Sigmoid colon (tissue), 7 donors: ENCODE results near the gene NADK. TPM values are rescaled to one million over a fixed set of nuclear protein-coding genes. Genes with fewer than 3 reads are reported as not detected.
A peak's percentile ranks its signal among the peaks of the same experiment; 100 is the strongest.
"Not testable (repeated sequence)": the region's sequence is repeated elsewhere in the genome, so short reads cannot be mapped to it uniquely, and the experiment has no call there.

Experiments used
- DNase-seq: peaks from one replicate; pipeline ENCODE4 v3.0.0-alpha.2; 2019
- H3K27ac ChIP-seq, 4 donors: fragments of 200-600 bp; sonication (generic); one replicate each; pipeline ENCODE4 v1.5.1; 2016 to 2019; ENCODE audit warnings: mild to moderate bottlenecking in 1 of 4
- H3K27me3 ChIP-seq, 3 donors: fragments of 200-600 bp; sonication (generic); one replicate each; pipeline ENCODE4 v1.5.1; 2019; ENCODE audit warnings: mild to moderate bottlenecking in 1 of 3
- H3K36me3 ChIP-seq, 4 donors: fragments of 200-600 bp; sonication (generic); one replicate each; pipeline ENCODE4 v1.5.1; 2016 to 2019
- H3K4me1 ChIP-seq, 4 donors: fragments of 200-600 bp; sonication (generic); one replicate each; pipeline ENCODE4 v1.5.1; 2017 to 2019
- H3K4me3 ChIP-seq, 4 donors: fragments of 200-600 bp; sonication (generic); one replicate each; pipeline ENCODE4 v1.5.1; 2017 to 2019; ENCODE audit warnings: mild to moderate bottlenecking in 2 of 4, moderate library complexity in 1 of 4
- H3K9me3 ChIP-seq, 4 donors: fragments of 200-600 bp in 3 of 4; sonication (generic) in 3 of 4; one replicate each; pipeline versions ENCODE4 v1.5.1 to v1.6.1; 2013 to 2019
- CTCF ChIP-seq, 4 experiments: fragments of 450-650 bp in 3 of 4; fragments of 200-600 bp in 1 of 4; IDR thresholded peaks; one replicate each; pipeline ENCODE4 v1.5.1; 2016 to 2019; ENCODE audit warnings: antibody characterized with exemption in 4 of 4, mild to moderate bottlenecking in 3 of 4, moderate library complexity in 2 of 4
- EP300 ChIP-seq, 4 donors: sonication (generic); formaldehyde crosslinking; IDR thresholded peaks; one replicate each; pipeline ENCODE4 v1.6.1; 2017; ENCODE audit warnings: antibody characterized with exemption in 4 of 4
- POLR2A ChIP-seq, 2 donors: fragments of 450-650 bp; IDR thresholded peaks; one replicate each; pipeline ENCODE4 v1.6.1; 2016; ENCODE audit warnings: antibody characterized with exemption in 2 of 2, mild to moderate bottlenecking in 2 of 2, moderate library complexity in 2 of 2
- POLR2AphosphoS5 ChIP-seq, 4 donors: sonication (generic); formaldehyde crosslinking; IDR thresholded peaks; one replicate each; pipeline ENCODE4 v1.6.1; 2017; ENCODE audit warnings: antibody characterized with exemption in 4 of 4
- WGBS, 2 donors: extraction: QIAGEN DNeasy Blood & Tissue Kit; methylation state at CpG; one replicate each; pipeline ENCODE4 v1.1.7; 2013; 5-methylcytosine and 5-hydroxymethylcytosine counted together
- intact Hi-C: fragments of 100-400 bp; cut with DNase I; formaldehyde crosslinking; loops from one replicate; pipeline ENCODE4 v1.15.1; 2023
- polyA plus RNA-seq, 3 donors: library from polyadenylated mRNA; stranded (reverse); fragments of 200-250 nt; gene quantifications; one replicate each; pipeline ENCODE4 v1.2.3, GENCODE V29; 2013
- total RNA-seq, 4 donors: library from RNA; depleted of rRNA; stranded (reverse); fragments of >200 nt; gene quantifications; one replicate each; pipeline ENCODE4 v1.1.0, GENCODE V29; 2016
- donor health status: healthy with polysubstance abuse.
- donor health status: Bipolar disorder and iron deficiency.
- donor health status: healthy.

NADK gene
- total and polyA plus RNA-seq, 7 donors: 34.9 to 121 (median 66.7) TPM

- Histone ChIP-seq H3K9me3 (no peaks in the 10 kb centered on the region), H3K27ac (no peak overlapping the region), H3K36me3 (peaks cover 22 to 60% (median 44%) of the 10 kb centered on the region in 4 donors), H3K4me3 (no peak overlapping the region), H3K4me1 (no peaks in the 10 kb centered on the region), H3K27me3 (no peaks in the 10 kb centered on the region)
- 88 to 89% methylated on average over 37 of the region's 37 CpGs for WGBS, 2 donors
- no peak for DNase-seq
- intact Hi-C loops: no loop called here
- no peak for TF ChIP-seq POLR2AphosphoS5 (IDR thresholded peaks at IDR 0.05)
- TF ChIP-seq POLR2A (IDR thresholded peaks at IDR 0.05): no peak
- no peak for TF ChIP-seq EP300 (IDR thresholded peaks at IDR 0.05)
- no peak for TF ChIP-seq CTCF (IDR thresholded peaks at IDR 0.05)
These were observed 25.3 kb downstream of the NADK start for GRCh38 chr1:1752636-1753606.

GRCh38 chr1:1752190-1752589, 26.1 kb downstream of the NADK start:
- Histone ChIP-seq H3K27ac (no peak overlapping the region), H3K4me1 (no peaks in the 10 kb centered on the region), H3K27me3 (no peaks in the 10 kb centered on the region), H3K9me3 (no peaks in the 10 kb centered on the region), H3K4me3 (no peak overlapping the region), H3K36me3 (peaks cover 22 to 52% (median 44%) of the 10 kb centered on the region in 4 donors)
- TF ChIP-seq CTCF (IDR thresholded peaks at IDR 0.05) (no peak), POLR2A (IDR thresholded peaks at IDR 0.05) (no peak), POLR2AphosphoS5 (IDR thresholded peaks at IDR 0.05) (no peak), EP300 (IDR thresholded peaks at IDR 0.05) (no peak)
- WGBS, 2 donors: 92% methylated on average over 11 of the region's 11 CpGs
- intact Hi-C loops: no loop called here
- no peak for DNase-seq

GRCh38 chr1:1749941-1750340, 28.3 kb downstream of the NADK start:
- H3K9me3 ChIP-seq, H3K27ac ChIP-seq, H3K4me1 ChIP-seq, DNase-seq, H3K4me3 ChIP-seq, intact Hi-C loops, H3K27me3 ChIP-seq: not testable (repeated sequence)
- WGBS, 2 donors: 85 to 94% methylated on average over 8 of the region's 9 CpGs
- H3K36me3 ChIP-seq: peaks cover 16 to 30% (median 25%) of the 10 kb centered on the region in 4 donors

- Histone ChIP-seq H3K36me3 (peaks cover 8 to 19% (median 14%) of the 10 kb centered on the region in 4 donors), H3K27ac (no peak overlapping the region), H3K9me3 (no peaks in the 10 kb centered on the region), H3K27me3 (no peaks in the 10 kb centered on the region), H3K4me1 (no peaks in the 10 kb centered on the region), H3K4me3 (no peak overlapping the region)
- 81 to 82% methylated on average over 18 of the region's 18 CpGs for WGBS, 2 donors
- no peak for DNase-seq
- intact Hi-C loops: no loop called here
- TF ChIP-seq EP300 (IDR thresholded peaks at IDR 0.05): no peak
- no peak for TF ChIP-seq POLR2A (IDR thresholded peaks at IDR 0.05)
- TF ChIP-seq CTCF (IDR thresholded peaks at IDR 0.05): no peak
These were observed 29.5 kb downstream of the NADK start for GRCh38 chr1:1748686-1749321.

GRCh38 chr1:1746566-1746909, 31.7 kb downstream of the NADK start:
- H3K36me3 ChIP-seq, DNase-seq, intact Hi-C loops, H3K27me3 ChIP-seq, H3K9me3 ChIP-seq, H3K4me1 ChIP-seq: not testable (repeated sequence)
- Histone ChIP-seq H3K4me3 (peak overlapping the region in 3 of 4 donors; percentile 49 to 54 (median 53)), H3K27ac (peak overlapping the region; percentile 51 to 93 (median 86))
- no CpG with 5 or more reads among the region's 35 CpGs for WGBS, 2 donors
